Subcutaneous adipose tissue (tissue), 4 donors: ENCODE measurements around the gene STIMATE. TPM values are rescaled to one million over a fixed set of nuclear protein-coding genes. Genes with fewer than 3 reads are reported as not detected.

Experiments used
- CTCF ChIP-seq: fragments of 450-650 bp; IDR thresholded peaks from one replicate; pipeline ENCODE4 v1.5.1; 2016; ENCODE audit warnings: low read depth, mild to moderate bottlenecking, control low read depth, antibody characterized with exemption, moderate library complexity
- total RNA-seq, 4 donors: library from RNA; depleted of rRNA; stranded (reverse); fragments of >200 nt; gene quantifications; one replicate each; pipeline ENCODE4 v1.1.0, GENCODE V29; 2016

Gene STIMATE
- total RNA-seq, 4 donors from 2014 or later, result 21.4 to 32.0 (median 23.3) TPM

- TF ChIP-seq CTCF, result no peak
Observed at GRCh38 chr3:52894756-52895155, 2.6 kb downstream of the STIMATE start.

- TF ChIP-seq CTCF, result no peak
Observed at GRCh38 chr3:52893723-52894122, 3.6 kb downstream of the STIMATE start.

GRCh38 chr3:52892625-52893311 lies 4.6 kb downstream of the STIMATE start:
- no peak for TF ChIP-seq CTCF

- TF ChIP-seq CTCF, result no peak
Observed at GRCh38 chr3:52892290-52892624, 5.1 kb downstream of the STIMATE start.

- TF ChIP-seq CTCF, result no peak
Observed at GRCh38 chr3:52891615-52892081, 5.7 kb downstream of the STIMATE start.

GRCh38 chr3:52891164-52891563 lies 6.2 kb downstream of the STIMATE start:
- TF ChIP-seq CTCF, result no peak

GRCh38 chr3:52890735-52891134 lies 6.6 kb downstream of the STIMATE start:
- no peak for TF ChIP-seq CTCF
